Endothelial cell of umbilical vein (primary cell): ENCODE measurements around the gene HSPA1A.
"Not testable (repeated sequence)": the region's sequence is repeated elsewhere in the genome, so short reads cannot be mapped to it uniquely, and the experiment has no call there.

ENCODE experiments used
- EZH2 ChIP-seq: IDR thresholded peaks from 2 replicates; pipeline ENCODE4 v1.6.1; 2012; ENCODE audit warnings: borderline replicate concordance, low read depth, mild to moderate bottlenecking, moderate library complexity, low read length, inconsistent platforms; ENCODE audit not compliant: severe bottlenecking
- FOS ChIP-seq: IDR thresholded peaks from 2 replicates; pipeline ENCODE4 v1.6.1; 2011; ENCODE audit warnings: mild to moderate bottlenecking, low read length, moderate library complexity, borderline replicate concordance; ENCODE audit not compliant: insufficient read depth
- GATA2 ChIP-seq: IDR thresholded peaks from 2 replicates; pipeline ENCODE4 v1.7.0; 2011; ENCODE audit warnings: low read depth, mild to moderate bottlenecking, moderate library complexity, mixed read lengths, low read length; ENCODE audit not compliant: insufficient read length, insufficient read depth
- JUN ChIP-seq: IDR thresholded peaks from 2 replicates; pipeline ENCODE4 v1.6.1; 2011; ENCODE audit warnings: borderline replicate concordance, low read depth; ENCODE audit not compliant: insufficient read length, insufficient read depth
- MAX ChIP-seq: IDR thresholded peaks from 2 replicates; pipeline ENCODE4 v1.6.1; 2011; ENCODE audit not compliant: insufficient read depth, insufficient read length
- MYC ChIP-seq: IDR thresholded peaks from one replicate; pipeline ENCODE4 v1.6.1; 2011; ENCODE audit warnings: mild to moderate bottlenecking, low read depth, low read length
- POLR2A ChIP-seq: IDR thresholded peaks from 2 replicates; pipeline ENCODE4 v1.6.1; 2012; ENCODE audit warnings: low read depth, mild to moderate bottlenecking, control low read depth, low read length
- POLR2AphosphoS5 ChIP-seq: IDR thresholded peaks from 2 replicates; pipeline ENCODE4 v1.6.1; 2012; ENCODE audit warnings: low read depth, mild to moderate bottlenecking, control low read depth, low read length, moderate library complexity; ENCODE audit not compliant: insufficient read depth
- TF ChIP-seq, protein P1 (sequence below), 2 donors: IDR thresholded peaks; 1 replicate in 1 of 2; 2 replicates in 1 of 2; pipeline ENCODE4 v1.5.1; 2011; ENCODE audit warnings: low read length in 2 of 2, mild to moderate bottlenecking in 2 of 2, moderate library complexity in 2 of 2, control low read depth in 1 of 2, inconsistent platforms in 1 of 2, low read depth in 1 of 2; ENCODE audit not compliant: insufficient read depth in 1 of 2; ENCODE audit errors: extremely low read depth in 1 of 2

- TF ChIP-seq, protein P1, sequence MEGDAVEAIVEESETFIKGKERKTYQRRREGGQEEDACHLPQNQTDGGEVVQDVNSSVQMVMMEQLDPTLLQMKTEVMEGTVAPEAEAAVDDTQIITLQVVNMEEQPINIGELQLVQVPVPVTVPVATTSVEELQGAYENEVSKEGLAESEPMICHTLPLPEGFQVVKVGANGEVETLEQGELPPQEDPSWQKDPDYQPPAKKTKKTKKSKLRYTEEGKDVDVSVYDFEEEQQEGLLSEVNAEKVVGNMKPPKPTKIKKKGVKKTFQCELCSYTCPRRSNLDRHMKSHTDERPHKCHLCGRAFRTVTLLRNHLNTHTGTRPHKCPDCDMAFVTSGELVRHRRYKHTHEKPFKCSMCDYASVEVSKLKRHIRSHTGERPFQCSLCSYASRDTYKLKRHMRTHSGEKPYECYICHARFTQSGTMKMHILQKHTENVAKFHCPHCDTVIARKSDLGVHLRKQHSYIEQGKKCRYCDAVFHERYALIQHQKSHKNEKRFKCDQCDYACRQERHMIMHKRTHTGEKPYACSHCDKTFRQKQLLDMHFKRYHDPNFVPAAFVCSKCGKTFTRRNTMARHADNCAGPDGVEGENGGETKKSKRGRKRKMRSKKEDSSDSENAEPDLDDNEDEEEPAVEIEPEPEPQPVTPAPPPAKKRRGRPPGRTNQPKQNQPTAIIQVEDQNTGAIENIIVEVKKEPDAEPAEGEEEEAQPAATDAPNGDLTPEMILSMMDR (IDR thresholded peaks at IDR 0.05; ENCODE audit: extremely low read depth in 1 of 2, insufficient read depth in 1 of 2, low read depth in 1 of 2, low read length in 2 of 2): not testable (repeated sequence)
- not testable (repeated sequence) for TF ChIP-seq POLR2AphosphoS5, POLR2A, JUN, MAX, FOS, EZH2, MYC, GATA2
These were observed 6.7 kb upstream of the HSPA1A start for GRCh38 chr6:31808599-31808998.
